ENCODE data around the gene ZNF700.
A peak's percentile ranks its signal among the peaks of the same experiment; 100 is the strongest.
"Not testable (repeated sequence)": the region's sequence is repeated elsewhere in the genome, so short reads cannot be mapped to it uniquely, and the experiment has no call there.

ZNF700 gene

DNA sequence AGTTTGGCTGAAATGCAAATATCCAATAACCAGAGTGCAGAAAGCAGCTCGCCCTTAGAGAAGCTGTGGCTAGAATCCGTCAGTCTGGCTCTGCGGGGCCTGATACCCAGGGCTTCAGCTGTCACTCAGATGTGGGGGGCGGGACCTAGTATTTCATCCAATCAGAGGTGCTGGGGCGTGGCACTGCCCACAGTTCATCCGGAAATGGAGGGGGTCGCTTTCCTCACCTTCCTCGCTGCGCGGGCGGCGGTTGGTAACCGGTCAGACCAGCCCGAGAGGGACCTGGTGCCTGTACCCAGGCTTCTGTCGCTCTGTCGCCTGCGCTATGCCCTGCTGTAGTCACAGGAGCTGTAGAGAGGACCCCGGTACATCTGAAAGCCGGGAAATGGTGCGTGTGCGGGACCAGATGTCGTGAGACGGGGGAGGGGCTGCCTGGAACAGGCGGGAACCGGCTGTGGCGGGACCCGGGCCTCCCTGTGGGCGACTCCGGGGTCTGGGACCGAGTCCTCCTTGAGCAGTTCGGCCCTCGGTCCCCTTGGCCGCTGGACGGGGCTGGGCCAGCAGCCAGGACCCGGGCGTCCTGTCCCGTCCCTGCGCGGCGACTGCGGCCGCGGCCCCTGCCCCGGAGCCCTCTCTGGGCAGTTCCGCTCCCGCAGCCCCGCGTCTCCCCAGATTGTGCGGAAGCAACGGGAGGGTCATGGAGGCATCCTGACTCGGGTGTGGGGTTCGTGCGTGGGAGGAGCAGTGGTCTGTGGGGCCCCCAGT, at the start of gene ZNF700:
Gene ZNF700 (plus strand): TSS at position 222 of the 765 bp plus-strand sequence. CDS start 104 bp downstream, at position 326.
- peak; percentile 97 for DNase-seq

DNA sequence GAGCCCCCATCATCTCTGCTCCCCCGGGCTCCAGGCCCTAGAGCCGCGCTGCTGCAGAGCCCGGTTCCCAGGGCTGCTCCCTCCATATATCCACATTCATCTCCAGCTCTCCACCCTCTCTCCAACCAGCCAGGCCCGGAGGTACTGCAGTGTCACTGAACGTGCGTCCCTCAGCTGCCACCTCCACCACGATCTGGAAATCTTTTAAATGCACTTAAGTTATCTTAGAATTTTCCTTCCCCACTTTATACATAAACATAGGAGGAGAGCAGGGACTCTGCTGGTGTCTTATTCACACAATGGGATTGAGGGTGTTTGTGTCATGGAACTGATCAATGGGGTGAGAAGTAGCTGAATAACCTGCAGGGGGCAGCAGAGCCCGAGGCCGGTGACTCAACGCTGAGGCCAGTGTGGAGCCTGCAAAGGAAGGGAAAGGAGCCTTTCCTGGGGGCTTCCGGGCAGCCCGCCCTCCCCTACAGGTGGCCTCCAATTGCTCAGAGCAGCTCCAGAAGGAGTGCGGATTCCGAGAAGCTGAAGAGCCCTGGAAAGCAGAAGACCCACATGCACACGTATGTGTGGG, 45.1 kb upstream of the ZNF700 start:
- DNase-seq, result peak; percentile 56

DNA sequence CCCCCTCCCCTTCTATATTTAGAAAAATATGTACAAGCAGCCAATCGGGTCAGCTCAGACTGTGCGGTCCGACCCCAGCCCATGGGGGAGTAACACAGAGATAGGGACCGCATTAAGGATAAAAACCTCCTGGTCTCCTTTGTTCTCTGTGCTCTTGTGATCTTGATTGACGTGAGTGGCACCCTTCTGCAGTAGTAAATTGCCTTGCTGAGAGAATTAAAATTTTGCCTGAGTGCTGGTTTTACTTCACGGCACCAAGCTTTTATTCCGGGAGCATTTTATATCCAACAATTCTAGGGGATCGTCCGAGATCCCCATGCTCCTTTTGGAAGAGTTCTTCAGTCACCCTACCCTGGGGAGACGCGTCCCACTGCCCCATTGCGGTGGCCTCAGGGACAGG, 44.3 kb upstream of the ZNF700 start:
- no peak for DNase-seq

GRCh38 chr19:11881151-11881800, 43.6 kb upstream of the ZNF700 start:
- DNase-seq, result peak; percentile 76

DNA sequence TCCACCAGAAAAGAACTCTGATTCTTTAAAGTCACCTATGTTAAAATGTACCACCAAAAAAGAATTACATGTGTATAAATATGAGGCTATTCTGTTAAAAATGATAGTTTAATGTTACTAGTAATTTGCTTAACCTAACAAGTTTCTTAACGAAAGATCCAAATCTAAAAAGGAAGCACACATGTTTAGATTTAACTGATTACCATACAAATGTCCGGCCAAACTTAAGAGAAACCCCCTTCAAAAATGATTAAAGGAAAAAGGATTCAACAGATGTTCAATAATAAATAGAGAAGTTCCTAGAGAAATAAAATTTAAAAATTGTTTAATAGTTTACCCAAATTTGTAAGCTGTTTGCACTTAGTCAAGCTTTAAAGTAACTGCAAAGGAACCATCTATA, 42.3 kb upstream of the ZNF700 start:
- no peak for DNase-seq

DNA sequence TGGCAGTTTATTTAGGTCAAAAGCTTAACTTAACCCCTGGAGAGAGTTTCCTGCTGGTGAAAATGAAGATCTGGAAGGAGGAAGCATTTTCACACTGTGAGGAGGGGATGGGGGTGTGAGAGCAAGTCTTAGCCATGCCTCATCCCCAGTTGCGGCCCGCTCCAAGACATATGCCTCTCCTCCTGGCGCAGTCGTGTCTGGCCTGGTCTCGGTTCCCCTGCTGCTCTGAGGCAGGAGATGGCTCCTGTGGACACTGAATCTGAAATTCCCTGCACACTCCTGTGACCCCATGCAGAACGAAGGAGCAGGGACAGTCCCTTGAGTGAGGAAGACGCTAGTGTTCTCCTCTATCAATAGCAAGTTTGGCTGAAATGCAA, 37.7 kb upstream of the ZNF700 start:
- peak; percentile 50 for DNase-seq

- peak; percentile 98 for DNase-seq
Observed at GRCh38 chr19:11887611-11888531, 37.0 kb upstream of the ZNF700 start, which contains the start of gene ZNF69. Gene ZNF69, plus strand, starts transcription at chr19:11887782. Its CDS starts 142 bp downstream, at chr19:11887924.

DNA sequence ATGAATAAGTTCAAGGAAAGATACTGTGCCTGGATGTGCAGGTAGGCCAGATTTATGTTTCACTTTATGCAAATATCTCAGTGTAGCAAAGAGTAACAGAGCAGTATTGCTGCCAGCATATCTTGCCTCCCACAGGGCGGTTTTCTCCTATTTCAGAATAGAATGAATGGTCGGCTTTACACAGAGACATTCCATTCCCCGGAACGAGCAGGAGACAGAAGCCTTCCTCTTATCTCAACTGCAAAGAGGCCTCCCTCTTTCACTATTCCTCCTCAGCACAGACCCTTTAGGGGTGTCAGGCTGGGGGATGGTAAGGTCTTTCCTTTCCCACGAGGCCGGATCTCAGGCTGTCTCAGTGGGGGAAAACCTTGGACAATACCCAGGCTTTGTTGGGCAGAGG, 35.0 kb upstream of the ZNF700 start:
- not testable (repeated sequence) for DNase-seq

DNA sequence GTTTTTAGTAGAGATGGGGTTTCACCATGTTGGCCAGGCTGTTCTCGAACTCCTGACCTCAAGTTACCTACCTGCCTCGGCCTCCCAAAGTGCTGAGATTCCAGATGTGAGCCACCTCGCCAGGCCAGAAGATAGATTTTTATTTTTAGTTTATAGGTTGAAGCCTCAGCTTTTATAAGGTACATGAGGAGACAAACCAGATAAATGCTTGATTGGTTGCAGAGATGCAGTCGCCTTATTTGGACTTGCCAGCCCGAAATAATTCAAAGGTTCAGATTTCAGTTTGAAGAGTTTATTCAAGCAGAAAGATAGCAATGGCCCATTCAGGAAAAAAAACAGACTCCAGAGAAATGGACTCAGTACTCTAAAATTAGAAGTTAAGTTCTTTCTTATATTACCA, 34.3 kb upstream of the ZNF700 start:
- no peak for DNase-seq

- no peak for DNase-seq
Observed at GRCh38 chr19:11894851-11895250, 30.1 kb upstream of the ZNF700 start.

DNA sequence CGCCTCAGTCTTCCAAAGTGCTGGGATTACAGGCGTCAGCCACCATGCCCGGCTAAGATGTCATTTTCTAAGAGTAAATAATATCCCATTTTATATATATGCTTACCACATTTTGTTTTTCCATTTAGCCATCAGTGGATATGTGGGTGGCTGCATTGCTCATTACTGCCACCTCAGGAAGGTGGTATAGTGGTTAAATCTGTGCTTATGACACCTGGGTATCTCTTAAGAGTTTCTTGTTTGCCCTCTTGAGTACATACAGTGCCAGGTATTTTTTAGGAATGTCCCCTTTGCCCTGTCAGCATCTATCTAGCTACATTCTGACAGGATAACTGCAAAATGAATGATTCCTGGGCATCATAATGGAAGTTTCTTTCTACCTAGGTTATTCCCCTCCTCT, 22.7 kb upstream of the ZNF700 start:
- DNase-seq, result no peak

DNA sequence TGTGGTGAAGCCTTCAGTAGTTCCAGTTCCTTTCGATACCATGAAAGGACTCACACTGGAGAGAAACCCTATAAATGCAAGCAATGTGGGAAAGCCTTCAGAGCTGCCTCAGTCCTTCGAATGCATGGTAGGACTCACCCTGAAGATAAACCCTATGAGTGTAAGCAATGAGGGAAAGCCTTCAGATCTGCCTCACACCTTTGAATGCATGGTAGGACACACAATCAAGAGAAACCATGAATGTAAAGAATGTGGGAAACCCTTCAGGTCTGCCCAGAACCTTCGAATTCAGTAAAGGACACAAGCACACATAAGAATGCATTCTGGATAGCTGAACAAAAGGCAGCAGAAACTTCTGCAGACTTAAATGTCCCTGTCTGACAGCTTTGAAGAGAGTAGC, 19.0 kb upstream of the ZNF700 start:
- no peak for DNase-seq

GRCh38 chr19:11911937-11912336, 13.0 kb upstream of the ZNF700 start:
- DNase-seq, result not testable (repeated sequence)

- DNase-seq, result not testable (repeated sequence)
Observed at GRCh38 chr19:11914417-11915051, 10.4 kb upstream of the ZNF700 start.

- DNase-seq, result no peak
Observed at GRCh38 chr19:11921852-11922495, 2.9 kb upstream of the ZNF700 start.

DNA sequence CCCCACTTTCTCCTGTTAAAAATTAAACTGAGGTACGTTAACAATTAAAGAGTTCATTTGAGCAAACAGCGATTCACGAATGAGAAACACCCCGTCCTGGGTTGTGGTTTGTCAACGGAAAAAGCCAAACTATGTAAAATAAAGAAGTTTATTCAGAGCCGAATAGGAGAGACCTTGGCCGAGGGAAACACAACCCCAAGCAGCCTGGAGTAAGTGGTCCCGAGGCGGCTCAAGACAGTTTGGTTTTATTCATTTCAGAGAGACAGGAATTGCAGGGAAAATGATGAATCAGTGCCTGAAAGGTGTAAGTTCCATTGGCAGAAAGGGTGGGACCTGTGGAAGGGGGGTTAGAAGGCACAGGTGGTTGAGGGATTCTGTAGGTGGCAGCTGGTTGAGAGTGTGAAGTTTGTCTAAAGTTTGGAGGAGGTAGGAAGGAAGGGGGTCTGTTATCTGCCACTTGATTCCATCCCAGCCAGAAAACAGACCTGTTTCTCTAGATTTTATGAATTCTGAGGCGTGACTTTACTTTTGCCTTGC, 812 bp downstream of the ZNF700 start:
- DNase-seq, result not testable (repeated sequence)

- no peak for DNase-seq
Observed at GRCh38 chr19:11927227-11927626, 2.3 kb downstream of the ZNF700 start.

DNA sequence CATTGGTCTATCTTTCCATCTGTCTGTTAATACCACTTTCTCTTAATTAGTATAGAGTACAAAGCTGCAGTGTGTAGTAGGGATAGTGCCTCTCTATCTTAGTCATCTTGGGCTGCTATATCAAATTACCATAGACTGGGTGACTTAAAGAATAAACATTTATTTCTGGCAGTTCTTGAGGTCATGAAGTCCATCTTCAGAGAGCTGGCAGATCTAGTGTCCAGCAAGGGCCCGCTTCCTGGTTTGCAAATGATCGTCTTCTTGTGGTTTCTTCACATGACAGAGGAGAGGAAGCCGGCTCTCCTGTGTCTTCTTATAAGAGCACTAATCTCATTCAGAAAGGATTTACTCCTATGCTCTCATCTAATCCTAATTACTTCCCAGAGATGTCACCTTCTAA, 6.1 kb downstream of the ZNF700 start:
- no peak for DNase-seq

- no peak for DNase-seq
Observed at GRCh38 chr19:11931513-11931912, 6.6 kb downstream of the ZNF700 start.

- DNase-seq, result not testable (repeated sequence)
Observed at GRCh38 chr19:11935829-11936228, 10.9 kb downstream of the ZNF700 start.

DNA sequence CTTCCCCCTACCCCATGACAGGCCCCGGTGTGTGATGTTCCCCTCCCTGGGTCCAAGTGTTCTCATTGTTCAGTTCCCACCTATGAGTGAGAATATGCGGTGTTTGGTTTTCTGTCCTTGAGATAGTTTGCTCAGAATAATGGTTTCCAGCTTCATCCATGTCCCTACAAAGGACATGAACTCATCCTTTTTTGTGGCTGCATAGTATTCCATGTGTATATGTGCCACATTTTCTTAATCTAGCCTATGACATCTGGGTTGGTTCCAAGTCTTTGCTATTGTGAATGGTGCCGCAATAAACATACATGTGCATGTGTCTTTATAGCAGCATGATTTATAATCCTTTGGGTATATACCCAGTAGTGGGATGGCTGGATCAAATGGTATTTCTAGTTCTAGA, 13.5 kb downstream of the ZNF700 start:
- DNase-seq, result not testable (repeated sequence)
